Mammary epithelial cell (primary cell): ENCODE results near the gene RPL15.

ENCODE experiments used
- EZH2 ChIP-seq: IDR thresholded peaks from 2 replicates; pipeline ENCODE4 v1.6.1; 2012; ENCODE audit warnings: low read length, inconsistent platforms, borderline replicate concordance
- TF ChIP-seq, protein P1 (sequence below), 2 donors: IDR thresholded peaks in 1 of 2; conservative IDR thresholded peaks in 1 of 2; 2 replicates each; pipeline ENCODE4 v1.5.1; 2011 to 2012; ENCODE audit warnings: inconsistent platforms in 2 of 2, low read length in 2 of 2, mild to moderate bottlenecking in 2 of 2, control low read depth in 1 of 2, low read depth in 1 of 2; ENCODE audit not compliant: insufficient read depth in 1 of 2; ENCODE audit errors: extremely low read depth in 1 of 2

- TF ChIP-seq, protein P1, sequence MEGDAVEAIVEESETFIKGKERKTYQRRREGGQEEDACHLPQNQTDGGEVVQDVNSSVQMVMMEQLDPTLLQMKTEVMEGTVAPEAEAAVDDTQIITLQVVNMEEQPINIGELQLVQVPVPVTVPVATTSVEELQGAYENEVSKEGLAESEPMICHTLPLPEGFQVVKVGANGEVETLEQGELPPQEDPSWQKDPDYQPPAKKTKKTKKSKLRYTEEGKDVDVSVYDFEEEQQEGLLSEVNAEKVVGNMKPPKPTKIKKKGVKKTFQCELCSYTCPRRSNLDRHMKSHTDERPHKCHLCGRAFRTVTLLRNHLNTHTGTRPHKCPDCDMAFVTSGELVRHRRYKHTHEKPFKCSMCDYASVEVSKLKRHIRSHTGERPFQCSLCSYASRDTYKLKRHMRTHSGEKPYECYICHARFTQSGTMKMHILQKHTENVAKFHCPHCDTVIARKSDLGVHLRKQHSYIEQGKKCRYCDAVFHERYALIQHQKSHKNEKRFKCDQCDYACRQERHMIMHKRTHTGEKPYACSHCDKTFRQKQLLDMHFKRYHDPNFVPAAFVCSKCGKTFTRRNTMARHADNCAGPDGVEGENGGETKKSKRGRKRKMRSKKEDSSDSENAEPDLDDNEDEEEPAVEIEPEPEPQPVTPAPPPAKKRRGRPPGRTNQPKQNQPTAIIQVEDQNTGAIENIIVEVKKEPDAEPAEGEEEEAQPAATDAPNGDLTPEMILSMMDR (conservative IDR thresholded peaks at IDR 0.05 in 1 of 2, IDR thresholded peaks at IDR 0.05 in 1 of 2; ENCODE audit: extremely low read depth in 1 of 2, insufficient read depth in 1 of 2, low read depth in 1 of 2, low read length in 2 of 2), result peak in 1 of 2 donors; percentile 55
- no peak for TF ChIP-seq EZH2
Observed at GRCh38 chr3:23916886-23917678, at the start of gene RPL15, which contains the start of gene NKIRAS1.
